Sigmoid colon (tissue), 7 donors: ENCODE measurements around the gene COL9A3. TPM values are rescaled to one million over a fixed set of nuclear protein-coding genes. Genes with fewer than 3 reads are reported as not detected.
"Not testable (repeated sequence)": the region's sequence is repeated elsewhere in the genome, so short reads cannot be mapped to it uniquely, and the experiment has no call there.

ENCODE experiments used
- DNase-seq: peaks from one replicate; pipeline ENCODE4 v3.0.0-alpha.2; 2019
- H3K27ac ChIP-seq, 4 donors: fragments of 200-600 bp; sonication (generic); one replicate each; pipeline ENCODE4 v1.5.1; 2016 to 2019; ENCODE audit warnings: mild to moderate bottlenecking in 1 of 4
- H3K27me3 ChIP-seq, 3 donors: fragments of 200-600 bp; sonication (generic); one replicate each; pipeline ENCODE4 v1.5.1; 2019; ENCODE audit warnings: mild to moderate bottlenecking in 1 of 3
- H3K36me3 ChIP-seq, 4 donors: fragments of 200-600 bp; sonication (generic); one replicate each; pipeline ENCODE4 v1.5.1; 2016 to 2019
- H3K4me1 ChIP-seq, 4 donors: fragments of 200-600 bp; sonication (generic); one replicate each; pipeline ENCODE4 v1.5.1; 2017 to 2019
- H3K4me3 ChIP-seq, 4 donors: fragments of 200-600 bp; sonication (generic); one replicate each; pipeline ENCODE4 v1.5.1; 2017 to 2019; ENCODE audit warnings: mild to moderate bottlenecking in 2 of 4, moderate library complexity in 1 of 4
- H3K9me3 ChIP-seq, 4 donors: fragments of 200-600 bp in 3 of 4; sonication (generic) in 3 of 4; one replicate each; pipeline versions ENCODE4 v1.5.1 to v1.6.1; 2013 to 2019
- CTCF ChIP-seq, 4 experiments: fragments of 450-650 bp in 3 of 4; fragments of 200-600 bp in 1 of 4; IDR thresholded peaks; one replicate each; pipeline ENCODE4 v1.5.1; 2016 to 2019; ENCODE audit warnings: antibody characterized with exemption in 4 of 4, mild to moderate bottlenecking in 3 of 4, moderate library complexity in 2 of 4
- EP300 ChIP-seq, 4 donors: sonication (generic); formaldehyde crosslinking; IDR thresholded peaks; one replicate each; pipeline ENCODE4 v1.6.1; 2017; ENCODE audit warnings: antibody characterized with exemption in 4 of 4
- POLR2A ChIP-seq, 2 donors: fragments of 450-650 bp; IDR thresholded peaks; one replicate each; pipeline ENCODE4 v1.6.1; 2016; ENCODE audit warnings: antibody characterized with exemption in 2 of 2, mild to moderate bottlenecking in 2 of 2, moderate library complexity in 2 of 2
- POLR2AphosphoS5 ChIP-seq, 4 donors: sonication (generic); formaldehyde crosslinking; IDR thresholded peaks; one replicate each; pipeline ENCODE4 v1.6.1; 2017; ENCODE audit warnings: antibody characterized with exemption in 4 of 4
- WGBS, 2 donors: extraction: QIAGEN DNeasy Blood & Tissue Kit; methylation state at CpG; one replicate each; pipeline ENCODE4 v1.1.7; 2013; 5-methylcytosine and 5-hydroxymethylcytosine counted together
- intact Hi-C: fragments of 100-400 bp; cut with DNase I; formaldehyde crosslinking; loops from one replicate; pipeline ENCODE4 v1.15.1; 2023
- polyA plus RNA-seq, 3 donors: library from polyadenylated mRNA; stranded (reverse); fragments of 200-250 nt; gene quantifications; one replicate each; pipeline ENCODE4 v1.2.3, GENCODE V29; 2013
- total RNA-seq, 4 donors: library from RNA; depleted of rRNA; stranded (reverse); fragments of >200 nt; gene quantifications; one replicate each; pipeline ENCODE4 v1.1.0, GENCODE V29; 2016
- donor health status: healthy with polysubstance abuse.
- donor health status: Bipolar disorder and iron deficiency.
- donor health status: healthy.

COL9A3 gene
- total and polyA plus RNA-seq, 7 donors = 1.8 to 20.8 (median 5.8) TPM

- no peaks in the 10 kb centered on the region for H3K9me3 ChIP-seq
- H3K4me1 ChIP-seq = no peaks in the 10 kb centered on the region
- intact Hi-C loops = no loop called here
- peaks cover 0 to 3% (median 1%) of the 10 kb centered on the region in 4 donors for H3K36me3 ChIP-seq
- 96% methylated on average over 7 of the region's 7 CpGs for WGBS, 2 donors
- H3K4me3 ChIP-seq = no peak overlapping the region
- peaks cover 0 to 13% (median 8%) of the 10 kb centered on the region in 3 donors for H3K27me3 ChIP-seq
- peak; percentile 6 for DNase-seq
- TF ChIP-seq EP300 (IDR thresholded peaks at IDR 0.05) (no peak), POLR2AphosphoS5 (IDR thresholded peaks at IDR 0.05) (no peak), POLR2A (IDR thresholded peaks at IDR 0.05) (no peak), CTCF (IDR thresholded peaks at IDR 0.05) (no peak)
- H3K27ac ChIP-seq = no peak overlapping the region
Observed at GRCh38 chr20:62844182-62844581, 27.3 kb downstream of the COL9A3 start.

GRCh38 chr20:62845416-62846160 is 28.7 kb downstream of the COL9A3 start:
- H3K36me3 ChIP-seq = peaks cover 0 to 8% (median 1%) of the 10 kb centered on the region in 4 donors
- no peak overlapping the region for H3K27ac ChIP-seq
- TF ChIP-seq POLR2A (IDR thresholded peaks at IDR 0.05) (no peak), POLR2AphosphoS5 (IDR thresholded peaks at IDR 0.05) (no peak), EP300 (IDR thresholded peaks at IDR 0.05) (no peak), CTCF (IDR thresholded peaks at IDR 0.05) (no peak)
- 75 to 88% methylated on average over 16 of the region's 16 CpGs for WGBS, 2 donors
- H3K4me3 ChIP-seq = no peak overlapping the region
- H3K4me1 ChIP-seq = no peaks in the 10 kb centered on the region
- H3K27me3 ChIP-seq = peaks cover 0 to under 1% (median 0%) of the 10 kb centered on the region in 3 donors
- intact Hi-C loops = no loop called here
- no peak for DNase-seq
- H3K9me3 ChIP-seq = no peaks in the 10 kb centered on the region

GRCh38 chr20:62846166-62846890 is 29.5 kb downstream of the COL9A3 start:
- no peak overlapping the region for H3K4me3 ChIP-seq
- 88 to 89% methylated on average over 19 of the region's 19 CpGs for WGBS, 2 donors
- peaks cover 0 to 8% (median 1%) of the 10 kb centered on the region in 4 donors for H3K36me3 ChIP-seq
- H3K27me3 ChIP-seq = no peaks in the 10 kb centered on the region
- TF ChIP-seq POLR2AphosphoS5 (IDR thresholded peaks at IDR 0.05) (no peak), EP300 (IDR thresholded peaks at IDR 0.05) (no peak)
- no peak overlapping the region for H3K27ac ChIP-seq
- DNase-seq = no peak
- H3K9me3 ChIP-seq = no peaks in the 10 kb centered on the region
- no peaks in the 10 kb centered on the region for H3K4me1 ChIP-seq
- intact Hi-C loops = no loop called here

- H3K4me3 ChIP-seq, H3K27ac ChIP-seq, DNase-seq, H3K27me3 ChIP-seq, H3K4me1 ChIP-seq, H3K9me3 ChIP-seq, intact Hi-C loops: not testable (repeated sequence)
- WGBS, 2 donors = 95 to 96% methylated on average over 7 of the region's 7 CpGs
- H3K36me3 ChIP-seq = peaks cover 0 to 29% (median 4%) of the 10 kb centered on the region in 4 donors
Observed at GRCh38 chr20:62848917-62849316, 32.1 kb downstream of the COL9A3 start.

- no peaks in the 10 kb centered on the region for H3K4me1 ChIP-seq
- H3K36me3 ChIP-seq = peaks cover 0 to 31% (median 4%) of the 10 kb centered on the region in 4 donors
- DNase-seq = no peak
- H3K27me3 ChIP-seq = no peaks in the 10 kb centered on the region
- TF ChIP-seq EP300 (IDR thresholded peaks at IDR 0.05) (no peak), POLR2AphosphoS5 (IDR thresholded peaks at IDR 0.05) (no peak), POLR2A (IDR thresholded peaks at IDR 0.05) (no peak), CTCF (IDR thresholded peaks at IDR 0.05) (no peak)
- intact Hi-C loops = no loop called here
- H3K27ac ChIP-seq = no peak overlapping the region
- no peaks in the 10 kb centered on the region for H3K9me3 ChIP-seq
- H3K4me3 ChIP-seq = no peak overlapping the region
Observed at GRCh38 chr20:62849431-62849830, 32.6 kb downstream of the COL9A3 start.
